SW480 (cell line): Measurements from ENCODE around the gene PRR5L.
A peak's percentile ranks its signal among the peaks of the same experiment; 100 is the strongest.
"Not testable (repeated sequence)": the region's sequence is repeated elsewhere in the genome, so short reads cannot be mapped to it uniquely, and the experiment has no call there.

Source experiments
- DNase-seq: peaks from one replicate; pipeline ENCODE4 v3.0.0-alpha.2; 2016; ENCODE audit warnings: low spot score

PRR5L gene

DNA sequence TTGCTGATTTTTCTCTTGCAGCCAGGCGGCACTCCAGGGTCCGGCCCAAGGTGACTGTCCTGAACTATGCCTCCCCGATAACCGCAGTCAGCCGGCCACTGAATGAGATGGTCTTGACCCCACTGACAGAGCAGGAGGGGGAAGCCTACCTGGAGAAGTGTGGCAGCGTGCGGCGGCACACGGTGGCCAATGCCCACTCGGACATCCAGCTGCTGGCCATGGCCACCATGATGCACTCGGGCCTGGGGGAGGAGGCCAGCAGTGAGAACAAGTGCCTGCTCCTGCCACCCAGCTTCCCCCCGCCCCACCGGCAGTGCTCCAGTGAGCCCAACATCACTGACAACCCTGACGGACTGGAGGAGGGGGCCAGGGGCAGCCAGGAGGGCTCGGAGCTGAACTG lies 166.2 kb downstream of the PRR5L start:
- no peak for DNase-seq

DNA sequence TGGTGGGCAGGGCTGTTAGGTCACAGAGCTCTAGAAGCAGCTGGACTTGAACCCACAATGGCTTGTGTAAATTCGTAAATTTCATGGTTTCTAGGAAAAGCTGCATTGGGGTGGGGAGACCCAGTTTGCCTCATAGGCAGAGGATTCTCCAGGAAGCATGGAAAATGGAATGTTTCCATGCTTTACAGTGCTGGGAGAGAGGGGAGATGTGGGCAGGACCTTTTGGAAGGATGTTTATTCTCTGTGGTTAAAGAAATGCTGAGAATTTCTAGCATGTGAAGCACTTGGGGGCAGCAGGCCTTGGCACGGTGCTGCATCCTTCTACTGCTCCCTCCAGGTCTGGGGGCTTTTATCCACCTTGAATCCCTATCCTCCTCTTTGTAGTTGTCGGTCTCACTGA lies 167.7 kb downstream of the PRR5L start:
- no peak for DNase-seq

DNA sequence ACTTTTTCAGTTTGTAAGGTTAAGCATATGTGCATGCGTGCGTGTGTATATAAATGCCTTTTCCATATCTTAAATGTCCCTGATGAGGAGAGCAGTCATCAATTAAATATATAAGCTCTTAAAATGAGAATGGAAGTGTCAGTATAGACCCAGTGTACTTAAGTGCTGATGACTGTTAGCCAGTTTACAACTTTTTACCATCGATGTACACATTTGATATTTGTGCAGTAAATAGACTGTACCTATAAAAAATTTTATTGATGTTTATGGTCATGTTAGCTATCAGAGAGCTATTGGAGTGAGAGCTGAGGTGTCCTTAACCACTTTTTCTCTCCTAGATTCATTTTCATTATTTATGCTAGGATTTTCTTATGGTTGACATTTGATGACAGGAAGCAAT lies 168.6 kb downstream of the PRR5L start:
- DNase-seq, result no peak

DNA sequence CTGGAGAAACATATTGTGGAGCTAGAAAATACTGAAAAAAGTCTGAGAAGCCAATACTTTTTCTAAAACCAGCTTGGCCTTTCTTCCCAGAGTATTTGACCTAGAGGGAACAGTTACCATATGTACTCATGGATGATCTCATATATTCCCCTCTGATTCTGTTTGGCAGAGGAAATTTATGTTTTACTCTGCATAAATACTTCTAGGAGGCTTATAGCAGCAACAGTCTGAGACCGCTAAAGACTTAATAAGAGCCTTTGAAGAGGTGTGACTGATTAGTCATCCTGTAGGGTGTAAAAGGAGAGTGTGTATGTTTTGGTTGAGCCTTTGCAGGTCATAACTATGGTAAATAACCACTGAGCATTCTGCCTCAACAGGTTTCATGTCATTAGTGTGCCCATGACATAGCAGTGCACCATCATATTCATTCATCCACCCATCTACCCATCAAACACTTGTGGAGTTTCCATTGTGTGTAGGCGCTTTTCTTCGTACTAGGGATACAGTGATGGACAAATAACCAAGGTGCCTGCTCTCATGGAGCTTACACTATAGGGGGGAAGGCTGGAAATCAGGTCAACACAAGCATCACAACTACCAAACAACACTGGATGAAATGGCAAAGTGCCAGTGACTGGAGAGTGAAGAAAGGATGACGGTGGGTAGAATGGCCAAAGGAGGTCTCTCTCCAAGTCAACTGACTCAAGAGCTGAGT lies 169.5 kb downstream of the PRR5L start:
- DNase-seq, result no peak

DNA sequence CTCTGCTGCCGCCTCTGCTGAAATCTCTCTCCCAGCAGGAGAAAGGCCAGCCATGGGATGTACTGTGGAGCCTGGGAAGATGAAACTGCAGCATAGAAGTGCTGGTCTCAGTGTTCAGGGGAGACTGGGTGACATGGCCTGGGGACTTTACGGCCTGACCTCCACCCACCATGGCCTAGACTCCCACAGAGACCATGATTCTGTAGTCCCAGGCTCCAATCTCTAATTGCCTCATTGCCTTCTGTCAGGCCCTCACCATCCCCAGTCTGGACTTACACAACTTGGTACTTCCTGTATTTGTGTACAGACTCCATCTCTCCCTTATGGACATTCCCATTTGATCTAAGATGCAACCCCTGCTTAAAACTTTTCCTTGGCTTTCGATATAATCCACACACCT lies 170.9 kb downstream of the PRR5L start:
- DNase-seq, result no peak

DNA sequence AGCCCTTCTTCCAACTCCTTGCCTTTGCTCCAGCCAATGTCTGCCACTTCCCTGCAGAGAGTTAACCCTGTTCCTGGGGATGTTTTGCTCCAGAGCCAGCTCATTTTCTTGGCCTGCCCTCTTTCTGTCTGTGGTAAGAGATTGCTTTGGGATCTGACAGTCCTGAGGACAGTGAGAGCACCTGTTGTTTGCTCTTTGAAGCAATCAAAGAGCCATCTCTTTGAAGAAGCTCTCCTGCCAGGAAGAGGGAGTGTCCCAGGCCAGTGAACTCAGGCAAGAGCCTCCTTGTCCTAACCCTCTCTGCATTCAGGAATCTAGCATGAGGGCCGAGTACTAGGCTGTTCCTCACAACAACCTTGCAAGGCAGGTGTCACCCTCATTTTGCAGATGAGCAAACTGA lies 171.8 kb downstream of the PRR5L start:
- DNase-seq, result peak; percentile 58

DNA sequence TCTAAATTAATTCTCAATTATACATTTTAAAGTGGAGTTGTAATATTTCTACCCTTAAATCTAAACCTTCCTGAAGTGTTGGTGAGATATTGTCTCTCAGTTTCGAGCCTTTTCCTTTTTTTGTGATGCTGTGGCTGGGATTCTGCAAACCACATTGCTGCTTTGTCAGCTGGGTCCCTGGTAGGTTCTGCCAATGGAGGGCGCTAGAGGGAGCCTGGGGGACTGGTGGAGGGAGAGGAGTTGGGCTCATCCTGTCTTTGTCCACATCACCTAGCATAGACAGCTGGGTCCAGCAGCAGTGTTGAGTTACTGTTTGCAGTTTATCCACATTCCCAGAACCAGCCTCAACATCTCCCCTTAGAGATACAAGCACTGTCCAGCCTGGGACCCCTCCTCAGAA lies 173.0 kb downstream of the PRR5L start:
- DNase-seq, result no peak

DNA sequence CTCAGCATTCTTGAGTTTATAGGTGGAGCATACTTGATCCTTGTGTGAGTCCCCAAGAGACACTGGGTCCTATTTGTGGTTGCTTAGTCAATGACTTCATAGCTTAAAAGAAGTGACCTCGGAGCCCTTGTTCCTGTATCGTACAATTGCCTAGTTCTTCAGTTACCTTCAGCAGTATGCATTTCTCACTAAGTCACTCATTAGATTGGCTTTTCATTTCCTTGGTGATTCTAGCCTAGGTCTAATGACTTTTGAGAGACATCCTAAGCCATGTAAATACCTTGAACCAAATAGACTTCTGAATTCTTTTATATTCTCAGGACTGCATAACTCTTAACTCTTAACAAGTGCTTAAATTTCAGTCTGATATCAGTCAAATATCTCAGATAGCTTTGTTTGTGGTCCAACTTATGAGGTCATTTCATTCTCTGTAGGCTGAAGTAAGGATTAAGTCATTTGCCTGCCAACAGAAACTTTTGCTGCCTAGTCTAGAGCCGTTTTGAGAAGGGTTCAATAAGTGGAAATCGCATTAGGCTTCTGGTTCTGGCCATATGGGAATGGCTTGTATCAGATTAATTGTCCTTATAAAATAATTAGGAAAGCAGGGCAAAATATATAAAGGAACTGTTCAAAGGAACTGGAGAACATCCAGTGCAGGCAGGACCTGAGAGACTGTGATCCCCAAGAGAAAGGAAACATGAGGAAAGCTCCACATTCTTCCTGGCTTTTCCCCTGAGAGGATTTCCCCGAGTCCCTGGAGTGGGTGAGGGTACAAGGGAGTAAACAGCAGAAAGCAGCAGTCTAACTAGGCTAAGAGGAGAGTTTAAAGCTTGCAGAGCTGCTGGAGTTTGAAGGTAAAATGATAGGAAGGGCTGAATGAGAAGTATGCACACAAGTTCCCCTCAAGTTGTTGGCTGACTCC lies 174.1 kb downstream of the PRR5L start:
- DNase-seq, result no peak

DNA sequence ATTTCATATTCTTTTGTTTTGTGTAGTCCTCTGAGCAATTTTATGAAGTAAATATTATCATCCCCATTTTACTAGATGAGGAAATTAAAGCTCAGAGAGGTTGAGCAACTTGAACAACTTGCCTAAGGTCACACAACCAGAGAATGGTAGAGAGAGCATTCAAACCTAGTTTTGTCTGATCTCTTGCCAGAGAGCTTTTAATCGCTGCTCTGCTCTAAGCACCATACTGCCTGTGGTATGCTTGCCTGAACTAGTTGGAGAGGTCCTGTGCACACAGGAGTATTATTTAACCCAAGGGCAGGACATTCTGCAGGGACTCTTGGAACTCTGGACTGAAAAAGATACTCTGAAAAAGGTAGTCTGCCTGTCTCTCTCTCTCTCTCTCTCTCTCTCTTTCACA lies 175.5 kb downstream of the PRR5L start:
- DNase-seq, result no peak

DNA sequence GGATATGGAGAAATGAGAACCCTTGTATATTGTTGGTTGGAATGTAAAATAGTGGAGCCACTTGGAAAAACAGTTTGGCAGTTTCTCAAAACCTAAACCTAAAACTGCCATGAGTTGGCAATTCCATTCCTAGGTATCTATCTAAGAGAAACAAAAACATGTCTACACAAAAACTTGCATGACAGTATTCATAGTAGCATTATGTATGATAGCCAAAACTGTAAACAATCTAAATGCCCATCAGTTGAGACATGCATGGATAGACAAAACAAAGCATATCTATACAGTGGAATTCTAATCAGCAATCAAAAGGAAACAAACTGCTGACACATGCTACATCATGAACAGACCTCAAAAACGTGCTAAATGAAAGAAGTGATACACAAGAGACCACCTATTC lies 179.1 kb downstream of the PRR5L start:
- DNase-seq, result no peak

DNA sequence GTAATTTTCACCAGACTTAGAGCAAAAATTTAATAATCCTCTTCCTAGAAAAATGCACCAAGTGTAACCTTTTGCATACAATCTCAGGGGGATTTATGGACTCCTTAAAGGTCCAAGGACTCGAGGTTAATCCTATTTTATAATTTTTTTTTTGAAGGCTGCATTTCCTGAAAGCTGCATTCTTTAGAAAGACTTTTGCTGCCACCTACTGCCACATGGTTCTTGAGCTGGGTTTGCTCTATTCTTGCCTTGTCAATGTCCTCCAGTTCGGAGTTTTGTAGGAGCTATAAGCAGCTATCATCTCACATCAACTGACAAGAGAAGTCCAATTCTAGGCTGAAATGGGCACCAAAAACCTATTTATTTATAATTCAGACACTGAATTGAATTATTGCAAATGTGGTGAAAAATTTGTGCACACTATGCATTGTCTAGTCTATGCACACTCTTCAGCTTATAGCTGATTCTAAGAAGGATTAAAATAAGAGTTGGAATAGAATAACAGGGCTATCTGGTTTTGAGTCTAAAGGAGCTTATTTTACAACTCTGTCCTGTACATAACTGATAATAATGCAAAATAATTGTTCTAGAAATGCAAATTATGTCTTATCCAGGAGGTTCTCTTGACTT lies 182.7 kb downstream of the PRR5L start:
- DNase-seq, result peak; percentile 57

DNA sequence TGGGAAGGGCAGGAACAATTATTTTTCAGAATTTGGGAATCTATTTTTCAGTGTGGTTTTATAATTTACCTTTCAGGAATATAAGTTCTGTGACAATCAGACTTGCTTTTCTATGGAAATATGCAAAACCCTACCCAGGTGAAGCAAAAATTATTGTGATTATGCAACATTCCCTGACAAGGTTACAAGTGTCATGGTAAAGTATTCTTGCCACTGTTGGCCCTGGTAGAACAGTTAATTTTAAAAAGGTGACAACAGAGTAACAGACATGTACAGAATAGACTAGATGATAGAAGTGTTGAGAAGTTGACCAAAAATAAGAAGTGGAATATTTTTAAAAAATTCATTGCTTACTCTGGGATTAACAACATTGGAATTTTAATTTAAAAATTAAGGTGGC lies 184.7 kb downstream of the PRR5L start:
- DNase-seq, result no peak

DNA sequence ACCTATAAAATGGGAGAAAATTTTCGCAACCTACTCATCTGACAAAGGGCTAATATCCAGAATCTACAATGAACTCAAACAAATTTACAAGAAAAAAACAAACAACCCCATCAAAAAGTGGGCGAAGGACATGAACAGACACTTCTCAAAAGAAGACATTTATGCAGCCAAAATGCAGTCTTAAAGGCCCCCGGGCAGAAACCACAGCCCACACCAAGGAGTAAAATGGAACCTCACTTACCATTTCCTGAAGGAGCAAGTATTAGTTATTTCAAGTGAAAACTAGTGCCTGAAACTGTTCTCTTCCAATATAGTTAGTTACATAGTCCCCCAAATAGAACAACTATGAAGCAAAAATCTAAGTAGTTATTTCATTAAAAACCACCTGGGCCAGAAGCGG lies 187.0 kb downstream of the PRR5L start:
- not testable (repeated sequence) for DNase-seq

DNA sequence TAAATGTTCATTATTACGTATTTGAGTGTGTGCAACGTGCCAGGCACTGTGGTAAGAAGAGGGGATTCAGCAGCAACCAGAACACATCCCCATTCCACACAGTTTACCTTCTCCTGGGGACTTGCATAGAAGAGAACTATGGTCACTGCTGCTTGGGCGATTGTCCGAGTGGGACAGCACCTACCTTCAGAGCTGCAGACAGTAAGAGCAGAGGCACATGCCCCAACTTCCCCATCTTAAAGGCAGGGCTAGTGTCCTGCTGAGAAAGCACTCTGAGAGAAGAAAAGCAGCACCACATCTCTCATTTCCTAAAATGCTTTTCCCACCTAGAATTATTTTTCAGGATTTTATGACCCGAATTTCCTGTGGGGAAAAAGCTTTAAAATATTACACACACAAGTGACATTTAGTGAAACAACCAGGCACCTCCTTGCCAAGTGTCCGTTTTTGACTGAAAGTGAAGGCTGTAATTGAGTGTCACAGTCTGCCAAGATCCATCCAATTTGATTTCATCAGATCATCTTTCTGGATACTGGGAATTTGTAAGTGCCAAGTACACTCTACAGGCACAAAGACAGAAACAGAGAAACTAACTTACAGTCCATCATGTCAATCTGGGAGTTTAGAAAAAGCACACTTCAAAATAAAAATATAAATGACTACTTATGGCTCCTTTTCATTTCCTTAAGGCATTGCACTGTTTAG lies 189.4 kb downstream of the PRR5L start:
- DNase-seq, result no peak

DNA sequence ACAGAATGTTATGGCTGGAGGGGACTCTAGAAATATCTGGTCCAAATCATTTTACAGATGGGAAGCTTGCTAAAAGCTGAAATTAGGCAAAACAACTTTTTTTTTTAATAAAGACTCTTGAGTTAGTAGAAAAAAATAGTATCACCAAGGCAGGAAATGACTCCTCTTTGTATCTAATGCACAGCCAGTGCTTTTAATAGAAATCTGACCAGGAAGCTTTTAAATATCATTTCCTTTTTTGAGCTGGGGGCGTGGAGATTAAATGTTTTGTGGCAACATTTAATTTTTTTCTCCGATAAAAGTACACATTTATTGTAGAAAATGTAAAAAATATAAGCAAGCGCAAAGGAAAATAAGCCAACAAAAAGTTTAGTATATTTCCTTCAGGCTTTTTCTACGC lies 191.5 kb downstream of the PRR5L start:
- DNase-seq, result no peak

DNA sequence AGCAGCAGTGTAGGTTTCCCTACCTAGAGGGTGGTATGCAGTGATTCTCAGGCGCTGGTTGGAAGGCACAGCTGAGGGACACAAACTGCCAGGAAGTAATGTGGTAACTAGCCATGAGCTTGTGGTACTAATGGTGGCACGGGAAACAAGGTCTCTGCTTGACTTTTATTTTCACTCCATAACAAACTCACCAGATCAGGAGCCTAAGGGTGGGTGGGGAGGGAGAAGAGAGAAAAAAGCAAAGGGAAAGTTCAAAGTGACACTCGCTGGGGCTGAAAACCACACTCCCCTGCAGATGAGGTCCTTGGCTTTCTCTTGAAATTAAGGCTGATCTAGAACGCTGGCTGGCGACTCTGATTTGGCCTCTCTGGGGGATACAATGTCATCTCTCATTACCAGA lies 192.0 kb downstream of the PRR5L start:
- DNase-seq, result no peak

DNA sequence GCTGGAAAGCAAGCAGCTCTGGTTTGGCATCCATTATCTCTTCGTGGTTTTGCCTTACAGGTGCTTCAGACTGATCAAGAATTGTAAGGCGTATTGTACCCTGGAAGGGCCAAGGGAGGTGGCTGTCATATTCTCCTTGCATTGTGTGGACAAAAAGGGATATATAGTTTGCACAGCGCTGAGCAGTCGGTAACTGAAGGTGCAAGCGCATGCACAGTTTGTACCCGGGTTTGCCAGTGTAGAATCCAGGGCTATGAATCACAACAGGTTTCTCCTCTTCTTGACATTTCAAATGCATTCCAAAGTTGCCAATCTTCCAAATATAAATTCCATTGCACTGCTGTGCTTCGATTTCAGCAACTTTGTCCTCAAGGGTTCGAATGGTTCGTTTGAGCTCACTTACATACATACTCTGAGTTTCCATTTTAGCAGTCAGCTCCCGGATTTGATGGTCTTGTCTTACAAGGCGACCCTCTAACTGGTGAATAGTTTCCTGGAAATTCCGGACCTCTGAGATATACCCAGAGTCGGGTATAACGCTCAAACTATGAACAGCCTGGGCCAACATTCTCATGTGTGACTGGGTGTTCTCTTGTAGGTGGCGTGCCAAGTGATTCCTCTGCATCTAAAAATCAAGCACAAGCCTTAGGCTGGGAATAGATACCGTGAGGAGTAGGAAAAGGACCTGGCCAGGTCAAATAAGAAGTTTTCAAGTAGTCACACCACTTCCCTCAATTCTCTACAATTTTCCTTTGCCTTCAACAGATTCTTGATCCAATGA lies 194.1 kb downstream of the PRR5L start:
- no peak for DNase-seq

DNA sequence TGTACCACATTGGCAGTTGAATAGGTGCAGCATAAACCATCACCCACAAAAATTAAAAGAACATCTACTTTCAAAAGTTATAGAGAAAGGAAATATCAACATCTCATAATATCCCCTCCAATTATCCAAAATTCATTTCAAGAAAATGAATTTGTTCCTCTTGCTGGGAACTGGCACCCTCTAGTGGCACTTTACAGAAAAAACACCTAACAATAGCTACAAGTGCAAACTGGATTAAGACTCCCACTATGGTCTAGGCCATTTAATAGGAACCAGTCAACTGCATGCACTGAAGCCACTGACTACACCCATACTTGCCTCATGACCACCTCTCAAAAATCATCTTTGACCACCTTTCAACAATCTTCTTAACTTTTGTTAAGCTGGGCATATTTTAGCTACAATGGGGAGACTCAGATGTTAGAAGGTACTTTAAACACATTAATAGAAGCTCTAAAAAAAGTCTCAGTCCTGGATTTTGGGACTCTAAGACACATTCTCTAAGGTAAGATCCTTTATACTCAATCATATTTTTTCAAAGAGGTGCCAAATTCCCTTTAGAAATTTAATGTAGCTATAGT lies 196.7 kb downstream of the PRR5L start:
- peak; percentile 55 for DNase-seq

DNA sequence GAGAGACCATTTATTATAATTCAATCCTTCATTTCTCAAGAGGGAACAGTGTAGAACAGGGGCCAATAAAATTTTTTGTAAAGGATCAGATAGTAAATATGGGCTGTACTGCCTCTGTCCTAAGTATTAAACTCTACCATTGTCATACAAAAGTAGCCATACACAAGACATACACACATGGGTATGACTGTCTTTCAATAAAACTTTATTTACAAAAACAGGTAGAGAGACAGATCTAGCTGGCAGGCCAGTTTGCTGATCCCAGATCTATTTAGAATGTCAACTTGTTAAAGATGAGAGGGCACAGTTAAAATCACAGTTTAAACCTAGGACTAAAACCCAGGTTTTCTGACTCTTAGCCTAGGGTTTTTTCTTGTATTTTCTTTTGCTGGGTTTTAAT lies 197.2 kb downstream of the PRR5L start:
- no peak for DNase-seq

DNA sequence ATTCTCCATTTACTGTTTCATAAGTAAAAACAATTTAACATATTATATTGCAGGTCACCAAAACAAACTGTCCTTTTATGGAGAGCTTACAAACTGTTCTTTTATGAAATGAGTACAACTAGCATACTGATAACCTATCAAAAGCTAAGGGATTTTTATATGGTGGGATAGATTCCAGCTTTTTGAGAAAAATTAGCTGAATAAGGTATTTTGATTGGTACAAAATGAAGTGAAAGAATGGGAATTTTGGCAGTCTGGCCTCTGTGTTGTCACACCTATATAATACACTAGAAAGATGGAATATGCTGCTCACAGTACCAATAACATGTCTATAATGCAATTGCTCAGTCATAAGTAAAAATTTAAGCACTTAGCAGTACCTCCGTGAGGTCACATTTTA lies 202.6 kb downstream of the PRR5L start:
- no peak for DNase-seq

DNA sequence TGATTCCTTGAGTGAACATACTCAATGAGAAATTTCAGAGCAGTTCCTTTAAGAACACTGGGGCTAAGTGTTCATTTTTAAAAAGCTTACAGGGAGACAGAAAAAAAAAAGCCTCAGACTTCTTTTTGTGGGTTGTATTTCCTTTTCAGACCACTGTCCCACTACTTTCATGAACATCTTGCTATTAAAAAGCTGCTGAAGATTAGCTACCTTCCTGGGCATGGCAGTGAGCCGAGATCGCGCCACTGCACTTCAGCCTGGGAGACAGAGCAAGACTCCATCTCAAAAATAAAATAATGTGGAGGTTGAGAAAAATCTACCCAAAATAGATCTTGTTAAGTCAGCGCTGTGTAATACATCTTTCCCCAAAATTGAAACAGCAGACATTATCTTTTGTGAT lies 203.2 kb downstream of the PRR5L start:
- DNase-seq, result no peak
